GM12878 (cell line): ENCODE measurements around the gene LCE1F. TPM values are rescaled to one million over a fixed set of nuclear protein-coding genes. Genes with fewer than 3 reads are reported as not detected.

ENCODE experiments used
- ATAC-seq: fragments of 200-7000 bp; cut with Tn5 transposase; 3 replicates; pipeline ENCODE4 v1.9.1; 2020; ENCODE audit warnings: mild to moderate bottlenecking, moderate library complexity
- BruUV-seq: library from RNA; stranded (reverse); fragments of 400-500 nt; replicated peaks from 2 replicates; lab custom pipeline; 2021; lab: Mats Ljungman, UMichigan
- CTCF ChIA-PET: fragments of 300-600 bp; sonication (Branson Sonifier 250); formaldehyde crosslinking; extraction: SDS; loops from one replicate; lab custom pipeline; 2021; ENCODE audit warnings: inconsistent platforms; lab: Yijun Ruan, JAX
- POLR2A ChIA-PET: fragments of 350-600 bp; formaldehyde crosslinking; extraction: SDS; loops from one replicate; lab custom pipeline; 2021; ENCODE audit warnings: inconsistent platforms; lab: Charles Lee
- RAD21 ChIA-PET: fragments of 300-600 bp; sonication (Branson Sonifier 250); formaldehyde crosslinking; loops from one replicate; lab custom pipeline; 2023; ENCODE audit warnings: antibody characterized with exemption; ENCODE audit not compliant: unreplicated experiment; lab: Charles Lee
- SMC1A ChIA-PET: fragments of 300-600 bp; sonication (Branson Sonifier 250); formaldehyde crosslinking; loops from one replicate; lab custom pipeline; 2023; ENCODE audit not compliant: unreplicated experiment, uncharacterized antibody; lab: Charles Lee
- DNase-seq: peaks from one replicate; pipeline ENCODE4 v3.0.0-alpha.2; 2011; ENCODE audit warnings: low read depth, low spot score
- FAIRE-seq: peaks from 3 replicates; lab custom pipeline; 2011; peaks lifted over from hg19 to GRCh38; lab: Jason Lieb, UNC
- H2AFZ ChIP-seq: 2 replicates; pipeline ENCODE4 v1.6.0; 2011; ENCODE audit warnings: low read depth, low read length, control low read depth; ENCODE audit not compliant: control insufficient read depth
- H3K27ac ChIP-seq: 2 replicates; pipeline ENCODE4 v1.5.1; 2011; ENCODE audit warnings: control low read depth; ENCODE audit not compliant: control insufficient read depth, insufficient read depth
- H3K27me3 ChIP-seq, 2 experiments: replicated peaks in 1 of 2; 2 replicates each; pipeline versions ENCODE4 v1.6.0 to v1.6.1; 2011; ENCODE audit warnings: low read length in 1 of 2; ENCODE audit not compliant: control insufficient read depth in 2 of 2, insufficient read depth in 2 of 2
- H3K36me3 ChIP-seq, 2 experiments: 2 replicates each; pipeline ENCODE4 v1.5.1; 2011; ENCODE audit warnings: low read length in 1 of 2; ENCODE audit not compliant: control insufficient read depth in 2 of 2, insufficient read depth in 2 of 2
- H3K4me1 ChIP-seq: 2 replicates; pipeline ENCODE4 v1.6.1; 2011; ENCODE audit warnings: mild to moderate bottlenecking, low read length, moderate library complexity, mixed read lengths; ENCODE audit not compliant: control insufficient read depth, insufficient read depth
- H3K4me2 ChIP-seq: 2 replicates; pipeline ENCODE4 v1.6.0; 2011; ENCODE audit warnings: control low read depth; ENCODE audit not compliant: control insufficient read depth, insufficient read depth
- H3K4me3 ChIP-seq: fragments of 200-600 bp; sonication (generic); 2 replicates; pipeline ENCODE4 v1.5.1; 2016
- H3K79me2 ChIP-seq: 2 replicates; pipeline ENCODE4 v1.6.0; 2011; ENCODE audit warnings: low read length; ENCODE audit not compliant: control insufficient read depth, insufficient read depth
- H3K9ac ChIP-seq: 2 replicates; pipeline ENCODE4 v1.8.0; 2011; ENCODE audit warnings: low read length, control low read depth, mixed read lengths; ENCODE audit not compliant: control insufficient read depth, insufficient read depth
- H3K9me3 ChIP-seq: replicated peaks from 3 replicates; pipeline ENCODE4 v1.5.1; 2011; ENCODE audit warnings: mild to moderate bottlenecking, low read length; ENCODE audit not compliant: control insufficient read depth, insufficient read depth
- H4K20me1 ChIP-seq: 2 replicates; pipeline ENCODE4 v1.6.0; 2011; ENCODE audit not compliant: control insufficient read depth, insufficient read depth
- PAX8 ChIP-seq: fragments of 450-650 bp; IDR thresholded peaks from 2 replicates; pipeline ENCODE4 v1.6.1; 2017; ENCODE audit warnings: mild to moderate bottlenecking, moderate library complexity
- RELB ChIP-seq: fragments of 450-650 bp; IDR thresholded peaks from 2 replicates; pipeline ENCODE4 v1.6.1; 2017; ENCODE audit warnings: low read depth, mild to moderate bottlenecking, moderate library complexity
- ZBTB4 ChIP-seq: fragments of 450-650 bp; formaldehyde crosslinking; IDR thresholded peaks from 2 replicates; pipeline ENCODE4 v1.4.0; 2022; ENCODE audit warnings: mild to moderate bottlenecking, moderate library complexity
- ZNF217 ChIP-seq: fragments of 450-650 bp; IDR thresholded peaks from 2 replicates; pipeline ENCODE4 v1.6.1; 2017; ENCODE audit warnings: antibody characterized with exemption, mild to moderate bottlenecking
- ZZZ3 ChIP-seq: IDR thresholded peaks from 2 replicates; pipeline ENCODE4 v1.6.1; 2011; ENCODE audit warnings: low read depth; ENCODE audit not compliant: control insufficient read depth, insufficient read length
- WGBS: methylation state at CpG from one replicate; pipeline ENCODE4 v1.1.6; 2016; ENCODE audit warnings: low lambda C conversion rate; ENCODE audit not compliant: insufficient replicate concordance, insufficient coverage; ENCODE audit errors: missing lambda C conversion rate; 5-methylcytosine and 5-hydroxymethylcytosine counted together
- in situ Hi-C: fragments of 300-500 bp; cut with MboI; formaldehyde crosslinking; loops from 9 replicates; pipeline ENCODE4 v1.14.3; 2018; ENCODE audit warnings: mixed read lengths
- intact Hi-C: fragments of 100-400 bp; cut with micrococcal nuclease; formaldehyde crosslinking; loops from one replicate; pipeline ENCODE4 v1.14.2; 2022; ENCODE audit not compliant: unreplicated experiment
- polyA plus RNA-seq, 11 experiments: library from polyadenylated mRNA; depleted of rRNA in 4 of 11; unstranded in 6 of 11; stranded (reverse) in 5 of 11; fragments of >200 nt; fragmentation: Nextera tagmentation in 4 of 11; fragmentation: Illumina TruSeq in 1 of 11; extraction: Ambion mirVana in 4 of 11; extraction: Trizol in 1 of 11; gene quantifications; 1 replicate in 1 of 11; 2 replicates in 10 of 11; pipeline versions ENCODE4 v1.2.1 to v1.2.3, GENCODE V29; 2011 to 2016; ENCODE audit warnings: inconsistent platforms in 2 of 11, missing spikeins in 2 of 11, low read depth in 1 of 11
- total RNA-seq, 4 experiments: library from RNA; depleted of rRNA in 3 of 4; stranded (reverse); fragments of >200 nt in 3 of 4; fragmentation: Illumina TruSeq in 1 of 4; extraction: Trizol in 1 of 4; gene quantifications; 2 replicates each; pipeline versions ENCODE4 v1.2.1 to v1.2.3, GENCODE V29; 2013 to 2021

Gene LCE1F
- total and polyA plus RNA-seq, 10 of the 15 experiments (the other 5 are each of a cell fraction or from before 2014, with no cell fraction given), result 0.72 to 0.96 TPM; not detected in 8

- TF ChIP-seq ZZZ3 (no peak), ZBTB4 (CRISPR knock-in tag) (no peak), RELB (no peak), ZNF217 (no peak), PAX8 (no peak)
- WGBS, result 0% methylated on average over 1 of the region's 1 CpG
- DNase-seq (no peak), ATAC-seq (no peak), FAIRE-seq (no peak)
- no peak overlapping the region for H2AFZ ChIP-seq
- BruUV-seq, result no TSS peak
- no peaks in the 10 kb centered on the region for H3K4me1 ChIP-seq
- ChIA-PET POLR2A (no interaction called here), RAD21 (no interaction called here), CTCF (no interaction called here), SMC1A (no interaction called here)
- H3K4me2 ChIP-seq, result no peak overlapping the region
- in situ Hi-C loops (no loop called here), intact Hi-C loops (no loop called here)
- H4K20me1 ChIP-seq, result no peaks in the 10 kb centered on the region
- H3K9ac ChIP-seq, result no peak overlapping the region
- no peaks in the 10 kb centered on the region for H3K79me2 ChIP-seq
- H3K27ac ChIP-seq, result no peak overlapping the region
- no peaks in the 10 kb centered on the region for H3K9me3 ChIP-seq
- H3K36me3 ChIP-seq, result no peaks in the 10 kb centered on the region
- no peak overlapping the region for H3K4me3 ChIP-seq
- H3K27me3 ChIP-seq, result no peaks in the 10 kb centered on the region; a peak in 1 of 4 replicates
Measured at GRCh38 chr1:152770411-152770810, 4.5 kb upstream of the LCE1F start.
